GM19395 (cell line): ENCODE measurements around the gene MYO1C.

ENCODE experiments used
- ATAC-seq: cut with Tn5 transposase; IDR thresholded peaks from one replicate; pipeline ENCODE4 v1.9.1; 2021; ENCODE audit warnings: mild to moderate bottlenecking, moderate library complexity; ENCODE audit not compliant: unreplicated experiment

MYO1C gene

DNA sequence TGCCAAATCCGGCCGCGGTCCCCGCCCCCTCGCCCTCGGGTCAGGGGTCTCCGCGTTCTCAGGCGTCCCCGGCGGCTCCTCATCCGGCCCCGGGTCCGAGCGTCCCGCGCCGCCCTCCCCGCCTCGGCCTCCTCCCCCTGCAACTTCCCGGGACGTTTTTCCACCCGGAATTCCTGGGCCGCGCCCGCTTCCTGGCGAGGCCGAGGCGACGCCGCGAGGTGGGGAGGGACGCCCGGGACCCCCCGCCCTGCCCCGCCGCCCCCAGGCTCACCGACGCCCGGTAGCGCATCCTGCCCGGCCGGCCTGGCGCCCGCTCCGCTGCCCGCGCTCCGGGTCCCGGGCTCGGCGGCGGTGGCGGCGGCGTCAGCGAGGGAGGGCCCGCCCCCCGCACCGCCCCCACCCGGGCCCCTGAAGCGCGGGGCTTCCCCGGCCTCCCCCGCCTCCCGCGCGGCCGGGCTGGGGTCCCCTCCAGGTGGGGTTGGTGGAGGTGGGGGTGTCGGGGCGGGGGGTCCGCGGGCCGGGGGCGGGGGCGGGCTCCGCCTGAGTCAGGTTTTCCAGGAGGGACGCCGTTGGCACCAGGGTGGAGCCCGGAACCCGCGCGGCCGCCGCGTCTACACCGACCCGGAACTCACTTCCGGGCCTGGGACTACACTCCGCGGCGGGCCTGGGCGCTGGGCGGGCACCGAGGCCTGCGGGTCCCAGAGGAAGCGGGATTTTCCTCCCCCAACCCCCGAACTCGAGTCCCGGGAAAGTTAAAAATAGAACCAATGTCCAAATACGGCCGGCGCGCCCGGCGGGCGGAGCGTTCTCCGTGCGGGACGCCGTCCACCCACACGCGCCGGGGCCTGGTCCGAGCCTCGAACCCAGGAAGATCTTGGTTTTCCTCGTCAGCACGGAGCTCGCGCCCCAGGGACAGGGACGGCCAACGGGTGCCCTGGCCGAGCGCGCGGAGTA, 6.8 kb downstream of the MYO1C start:
- ATAC-seq, result peak; percentile 7

DNA sequence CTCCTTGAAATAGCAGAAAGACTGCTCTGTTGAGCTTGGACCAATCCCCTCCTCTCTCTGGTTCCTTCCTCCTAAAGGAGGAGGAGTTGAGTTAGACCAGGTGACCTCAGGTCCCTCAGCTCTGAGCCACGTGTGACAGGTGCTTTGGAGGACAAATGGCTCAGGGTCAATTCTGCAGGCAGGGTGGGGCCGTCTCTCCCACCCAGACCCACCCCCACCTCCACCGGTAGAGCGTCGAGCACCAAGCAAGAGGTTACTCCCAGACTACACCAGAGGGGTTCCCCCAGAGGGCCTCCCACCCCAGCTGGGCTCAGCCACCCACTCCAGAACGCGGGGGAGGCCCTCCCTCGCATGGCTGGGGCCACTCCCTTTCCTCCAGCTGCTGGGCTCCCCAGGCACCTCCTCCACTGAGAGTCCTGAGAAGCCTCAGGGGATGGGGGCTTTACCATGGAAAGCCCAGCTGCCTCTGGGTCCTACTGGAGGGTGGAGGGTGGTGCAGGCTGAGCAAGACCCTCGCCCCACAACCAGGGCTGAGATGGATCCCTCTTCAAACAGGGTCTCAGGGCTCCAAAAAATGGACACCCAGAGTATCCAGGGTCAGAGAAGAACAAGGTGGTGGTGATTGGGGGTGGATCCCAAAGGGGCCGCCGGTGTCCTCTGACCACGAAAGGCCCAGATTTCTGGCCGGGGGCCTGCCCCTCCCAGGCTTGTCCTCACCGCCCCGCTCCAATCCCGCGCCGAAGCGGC, 7.6 kb downstream of the MYO1C start:
- peak; percentile 47 for ATAC-seq

DNA sequence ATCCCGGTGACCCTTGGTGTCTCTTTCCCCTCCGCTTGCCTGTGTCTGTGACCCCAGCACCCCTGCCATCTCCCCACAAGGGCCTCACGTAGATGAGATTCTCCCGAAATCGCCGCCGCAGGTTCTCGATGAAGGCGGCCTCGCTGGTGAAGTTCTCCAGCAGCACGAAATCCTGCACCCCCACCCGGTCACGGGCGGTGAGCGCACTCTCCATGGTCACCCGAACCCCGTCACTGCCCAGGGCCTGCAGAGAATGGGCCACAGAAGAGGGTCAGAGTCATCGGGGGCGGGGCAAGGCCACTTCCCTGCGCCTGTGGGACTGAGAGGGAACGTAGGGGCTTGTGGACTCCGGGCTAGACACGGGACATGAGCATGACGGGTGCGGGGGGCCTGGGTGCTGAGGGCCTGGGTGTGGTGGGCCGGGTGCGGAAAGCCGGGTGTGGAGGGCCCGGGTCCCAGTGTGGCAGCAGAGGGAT, 8.4 kb downstream of the MYO1C start:
- no peak for ATAC-seq

DNA sequence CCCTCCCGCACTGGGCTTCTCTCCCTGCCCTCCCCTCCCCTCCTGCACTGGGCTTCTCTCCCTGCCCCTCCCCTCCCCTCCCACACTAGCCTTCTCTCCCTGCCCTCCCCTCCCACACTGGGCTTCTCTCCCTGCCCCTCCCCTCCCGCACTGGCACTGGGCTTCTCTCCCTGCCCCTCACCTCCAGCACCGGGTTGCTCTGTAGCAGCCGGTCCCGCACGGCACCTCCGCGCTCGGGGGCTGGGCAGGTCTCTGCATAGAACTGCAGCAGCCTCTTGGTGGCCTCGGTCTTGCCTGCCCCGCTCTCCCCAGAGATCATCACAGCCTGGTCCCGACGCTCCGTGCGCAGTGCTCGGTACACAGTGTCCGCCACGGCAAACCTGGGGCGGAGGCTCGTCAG, 9.8 kb downstream of the MYO1C start:
- no peak for ATAC-seq

DNA sequence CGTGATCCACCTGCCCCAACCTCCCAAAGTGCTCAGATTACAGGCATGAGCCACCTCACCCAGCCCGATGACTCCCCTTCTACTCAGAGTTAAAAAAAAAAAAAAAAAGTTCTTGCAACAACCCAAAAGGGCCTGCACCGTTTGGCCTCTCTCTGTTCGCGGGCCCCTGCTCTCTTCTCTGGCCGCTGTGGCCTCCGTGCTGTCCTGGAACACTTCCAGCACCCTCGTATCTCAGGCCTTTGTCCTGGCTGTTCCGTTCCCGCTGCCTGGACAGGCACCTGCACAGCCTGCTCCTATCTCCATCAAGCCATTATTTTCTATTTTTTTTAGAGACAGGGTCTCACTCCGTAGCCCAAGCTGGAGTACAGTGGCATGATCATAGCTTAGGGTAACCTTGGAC, 10.8 kb downstream of the MYO1C start:
- no peak for ATAC-seq

DNA sequence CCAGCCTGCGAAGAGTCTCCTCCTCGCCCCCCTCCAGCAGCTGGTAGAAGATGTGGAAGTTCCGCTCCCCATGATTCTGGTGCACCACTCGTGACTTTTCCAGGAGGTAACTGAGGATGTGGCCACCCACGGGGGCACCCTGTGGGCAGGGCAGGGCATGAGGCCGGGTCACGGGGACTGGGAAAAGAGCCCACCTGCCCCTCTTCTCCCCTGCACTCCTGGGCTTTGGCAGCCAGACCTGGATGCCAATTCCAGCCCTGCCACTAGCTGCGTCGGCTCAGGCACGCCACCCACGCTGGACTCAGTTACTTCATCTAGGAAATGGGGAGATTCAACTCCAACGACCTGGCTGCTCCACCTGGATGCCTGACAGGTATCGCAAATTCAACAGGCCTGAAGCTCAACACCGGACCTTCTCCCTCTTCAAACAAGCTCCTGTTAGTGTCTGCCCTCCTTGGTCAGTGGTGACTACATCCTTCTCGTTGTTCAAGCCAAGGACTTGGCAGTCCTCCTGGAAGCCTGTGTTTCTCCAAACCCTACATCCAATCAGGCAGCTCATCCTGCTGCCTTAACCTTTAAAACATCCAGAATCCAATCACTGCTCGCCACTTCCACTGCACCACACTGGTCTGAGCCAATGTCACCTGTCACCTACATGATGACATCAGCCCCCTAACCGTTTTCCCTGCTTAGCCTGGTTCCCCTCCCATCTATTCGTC, 11.6 kb downstream of the MYO1C start:
- no peak for ATAC-seq

DNA sequence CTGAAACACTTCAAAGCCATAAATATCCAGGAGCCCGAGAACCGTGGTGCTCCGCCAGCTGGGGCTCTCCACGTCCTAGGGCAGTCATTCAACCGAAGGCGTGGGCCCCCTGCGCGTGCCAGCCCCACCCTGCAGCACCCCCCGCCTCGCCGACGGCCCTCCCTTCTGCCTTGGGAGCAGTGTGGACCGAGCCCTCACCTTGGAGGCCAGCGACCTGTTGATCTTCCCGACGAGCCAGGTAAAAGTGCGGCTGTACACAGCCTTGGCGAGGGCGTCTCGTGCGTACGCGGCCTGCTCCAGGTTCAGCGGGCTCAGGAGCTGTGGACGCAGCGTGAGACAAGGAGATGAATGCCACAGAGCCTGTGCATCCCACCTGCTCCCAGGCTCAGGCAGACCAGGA, 14.1 kb downstream of the MYO1C start:
- no peak for ATAC-seq

DNA sequence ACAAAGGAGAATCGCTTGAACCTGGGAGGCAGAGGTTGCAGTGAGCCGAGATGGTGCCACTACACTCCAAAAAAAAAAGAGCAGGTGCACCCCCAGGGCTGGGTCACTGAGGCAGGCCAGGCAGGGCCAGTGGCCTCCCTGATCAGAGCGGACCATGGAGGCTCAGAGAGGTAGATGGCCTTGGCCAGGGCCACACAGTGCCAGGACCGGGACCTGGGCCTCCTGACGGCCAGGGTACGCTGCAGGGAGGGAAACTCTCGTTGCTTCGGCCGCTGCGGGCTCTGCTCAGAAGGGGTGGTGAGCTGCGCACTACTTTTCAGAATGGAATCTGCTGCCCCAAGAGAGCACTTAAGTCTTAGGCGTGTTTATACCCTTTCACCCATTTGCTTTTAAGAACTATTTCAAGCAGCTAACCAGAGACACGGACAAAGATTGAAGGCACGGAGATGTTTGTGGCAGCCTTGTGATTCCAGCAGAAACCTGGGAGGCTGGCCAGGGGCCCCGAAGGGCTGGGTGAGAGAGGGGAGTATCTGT, 17.1 kb downstream of the MYO1C start:
- ATAC-seq, result no peak

DNA sequence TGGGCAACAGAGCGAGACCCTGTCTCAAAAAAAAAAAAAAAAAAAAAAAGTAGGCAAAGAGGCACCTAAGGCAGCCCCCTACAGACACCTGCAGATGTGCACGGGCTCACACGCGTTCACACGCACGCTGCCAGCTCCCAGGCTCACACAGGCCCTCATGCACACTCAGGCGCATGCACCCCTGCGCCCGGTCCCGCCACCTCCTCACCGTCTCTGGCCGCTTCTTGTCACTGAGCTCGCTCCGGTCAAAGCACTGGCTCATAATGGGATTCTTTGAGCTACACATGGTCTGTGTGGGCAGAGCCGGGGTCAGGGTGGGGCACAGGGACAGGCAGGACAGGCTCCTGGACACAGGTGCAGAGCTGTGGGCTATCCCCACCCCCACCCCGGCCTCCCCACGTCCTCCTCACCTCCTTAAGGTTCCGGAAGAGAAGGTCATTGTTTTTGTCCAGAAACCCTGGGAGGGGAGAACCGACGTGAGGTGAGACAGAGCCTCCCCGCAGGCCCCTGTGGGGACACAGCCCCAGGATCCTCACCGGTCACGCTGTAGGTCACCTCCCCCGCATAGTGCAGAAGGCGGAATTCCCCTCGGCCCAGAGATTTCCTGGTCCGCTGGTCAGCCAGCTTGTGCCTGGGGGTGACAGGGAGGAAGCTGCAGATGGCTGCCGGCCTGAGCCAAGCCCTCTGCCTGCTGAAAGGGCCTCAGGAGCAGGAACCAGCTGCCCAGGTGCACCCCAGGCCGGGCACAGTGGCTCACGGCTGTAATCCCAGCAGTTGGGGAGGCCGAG, 17.9 kb downstream of the MYO1C start:
- peak; percentile 64 for ATAC-seq

DNA sequence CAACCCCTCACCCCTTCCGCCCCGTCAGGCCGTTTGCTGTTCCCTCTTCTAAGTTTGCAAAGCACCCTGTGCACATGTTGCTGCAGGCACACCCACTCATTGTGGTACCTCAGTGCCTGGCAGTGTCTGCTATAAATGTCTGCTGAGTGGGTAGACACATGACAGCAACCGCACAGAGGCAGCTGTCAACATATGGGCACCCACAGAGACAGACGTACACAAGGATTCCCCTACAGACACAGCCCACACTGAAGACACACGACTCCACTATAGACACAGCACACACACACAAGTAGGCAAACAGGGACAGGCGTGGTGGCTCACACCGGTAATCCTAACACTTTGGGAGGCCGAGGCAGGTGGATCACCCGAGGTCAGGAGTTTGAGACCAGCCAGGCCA, 18.6 kb downstream of the MYO1C start:
- no peak for ATAC-seq

DNA sequence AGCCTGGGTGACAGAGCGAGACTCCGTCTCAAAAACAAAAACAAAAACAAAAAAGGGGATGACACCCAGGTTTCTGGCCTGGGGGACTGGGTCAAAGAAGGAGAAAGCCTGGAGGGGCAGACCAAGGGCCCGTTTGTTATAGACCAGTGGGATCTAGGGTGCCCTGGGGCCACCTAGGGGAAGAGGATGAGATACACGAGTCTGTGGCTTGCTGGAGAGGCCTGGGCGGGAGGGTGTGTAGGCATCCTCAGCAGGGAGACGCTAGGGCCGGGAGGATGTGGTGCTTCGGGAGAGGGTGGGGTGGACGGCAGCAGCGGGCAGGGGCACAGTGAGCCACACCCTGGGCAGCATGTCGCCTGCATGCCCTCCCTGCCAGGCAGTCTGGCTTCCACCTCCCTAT, 19.3 kb downstream of the MYO1C start:
- ATAC-seq, result no peak

DNA sequence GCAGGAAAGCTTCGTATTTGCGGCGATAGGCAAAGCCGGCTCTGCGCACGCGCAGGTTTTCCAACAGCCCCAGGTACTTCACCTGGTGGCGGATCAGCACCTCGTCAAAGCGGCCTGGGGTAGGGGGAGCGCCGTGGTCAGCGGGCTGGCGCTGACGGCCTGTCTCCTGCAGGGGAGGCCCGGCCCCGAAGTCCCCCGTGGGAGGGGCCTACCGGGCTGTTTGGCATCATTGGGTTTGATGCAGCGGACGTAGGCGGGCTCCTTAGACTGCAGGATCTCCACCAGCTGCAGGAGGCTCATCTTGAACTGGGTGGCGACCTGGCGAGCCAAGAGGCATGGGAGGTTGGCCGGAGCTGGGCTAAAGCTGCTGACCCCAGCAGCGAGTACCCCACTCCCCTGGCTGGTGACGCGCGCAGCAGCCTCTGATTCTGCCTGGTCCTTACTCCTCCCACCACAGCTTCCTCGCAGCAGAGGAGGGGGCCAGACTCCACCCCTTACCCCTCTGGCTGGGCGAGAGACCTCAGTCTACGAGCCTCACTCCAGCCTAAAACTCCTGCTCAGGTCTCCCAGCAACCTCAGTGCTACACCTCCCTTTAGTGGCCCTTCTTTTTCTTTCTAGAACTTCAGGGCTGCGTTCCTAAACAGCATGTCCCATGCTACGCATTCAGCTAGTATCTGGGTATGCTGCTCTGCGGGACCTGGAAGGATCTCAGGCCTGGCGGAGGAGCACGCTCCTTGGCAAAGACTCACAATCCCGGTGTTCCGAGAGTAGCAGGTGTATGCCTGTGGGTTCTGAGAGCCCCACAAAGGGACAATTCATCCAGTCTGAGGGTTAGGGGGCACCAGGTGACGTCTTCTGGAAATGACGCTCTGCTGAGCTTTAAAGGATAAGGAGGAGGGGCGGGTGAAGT, 20.3 kb downstream of the MYO1C start:
- no peak for ATAC-seq

DNA sequence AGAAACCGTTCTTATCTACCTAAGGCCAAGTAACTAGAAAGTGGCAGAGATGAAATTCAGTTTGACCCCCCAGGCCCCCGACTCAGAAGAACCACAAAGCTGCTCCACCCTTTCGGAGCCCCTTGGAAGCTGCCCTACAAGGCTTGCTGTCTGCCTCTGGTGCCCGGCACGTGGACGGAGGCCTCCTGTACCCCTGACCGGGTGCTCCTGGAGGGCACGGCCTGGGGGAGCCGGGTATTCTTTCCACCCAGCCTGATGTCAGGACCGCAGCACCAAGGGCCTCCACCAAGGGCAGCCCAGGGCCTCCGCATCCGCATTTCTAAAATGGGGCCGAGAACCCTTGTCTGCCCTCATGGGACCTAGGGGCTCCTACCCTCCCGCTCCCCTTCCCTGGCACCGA, 21.0 kb downstream of the MYO1C start:
- no peak for ATAC-seq

DNA sequence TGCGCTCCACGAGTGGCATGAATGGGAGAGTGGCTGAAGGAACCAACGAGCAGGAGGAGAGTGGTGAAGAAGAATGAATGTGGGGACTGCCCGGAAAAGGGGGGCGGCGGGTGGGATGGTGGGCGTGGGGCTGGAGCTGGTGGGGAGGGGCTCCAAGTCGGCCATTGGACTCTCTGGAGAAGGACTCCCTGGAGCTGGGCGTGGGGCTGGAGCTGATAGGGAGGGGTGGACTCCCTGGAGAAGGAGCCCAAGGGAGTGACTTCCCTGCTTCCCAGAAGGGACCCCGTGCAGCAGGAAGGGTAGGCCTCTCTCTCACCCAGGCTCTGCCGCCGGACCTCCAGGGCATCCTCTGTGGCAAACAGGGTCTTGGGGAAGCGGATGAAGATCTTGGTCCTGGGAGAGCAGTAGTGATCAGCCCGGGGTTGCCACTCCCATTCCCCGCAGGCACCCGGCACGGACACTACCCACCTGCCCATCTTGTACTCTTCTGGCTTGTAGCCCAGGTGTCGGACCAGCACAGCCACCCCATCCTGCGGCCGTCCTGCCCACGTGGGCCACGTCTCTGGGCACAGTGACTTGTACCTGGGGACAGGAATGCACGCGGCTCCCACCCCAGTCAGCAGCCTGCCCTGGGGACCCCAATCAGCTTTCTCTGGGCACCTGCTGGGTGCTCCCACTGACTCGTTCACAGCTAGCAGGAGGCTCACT, 21.6 kb downstream of the MYO1C start:
- ATAC-seq, result no peak

DNA sequence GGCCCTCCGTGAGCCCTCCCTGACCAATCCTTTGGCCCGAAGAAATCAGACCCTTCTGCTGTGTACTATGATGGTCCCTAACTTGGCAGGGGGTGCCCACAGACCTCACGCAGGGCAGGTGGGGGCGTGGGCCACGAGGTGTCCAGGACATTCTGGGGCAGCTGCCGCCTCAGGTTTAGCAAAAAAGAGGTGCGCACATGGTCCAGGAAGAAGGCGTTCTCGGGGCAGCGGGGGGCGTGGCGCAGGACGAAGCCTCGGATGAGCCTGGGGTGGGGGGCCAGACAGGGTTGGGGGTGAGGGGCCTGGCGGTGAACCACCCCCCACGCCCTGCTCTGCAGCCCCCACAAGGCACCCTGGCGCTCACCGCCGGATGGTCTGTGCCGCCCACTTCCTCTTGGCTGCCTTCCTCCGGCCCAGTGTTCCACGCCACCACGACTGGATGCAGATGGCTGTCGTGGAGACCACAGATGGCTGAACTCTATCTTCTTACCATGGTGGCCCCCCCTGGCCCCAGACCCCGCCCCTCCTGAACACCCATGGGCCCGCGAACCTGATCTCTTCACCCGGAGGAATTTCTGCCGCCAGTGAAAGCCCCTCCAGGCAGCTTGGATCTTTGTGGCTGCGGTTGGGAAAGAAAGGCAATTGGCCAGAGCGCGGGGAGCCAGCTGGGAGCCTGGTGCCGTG, 22.3 kb downstream of the MYO1C start:
- no peak for ATAC-seq

DNA sequence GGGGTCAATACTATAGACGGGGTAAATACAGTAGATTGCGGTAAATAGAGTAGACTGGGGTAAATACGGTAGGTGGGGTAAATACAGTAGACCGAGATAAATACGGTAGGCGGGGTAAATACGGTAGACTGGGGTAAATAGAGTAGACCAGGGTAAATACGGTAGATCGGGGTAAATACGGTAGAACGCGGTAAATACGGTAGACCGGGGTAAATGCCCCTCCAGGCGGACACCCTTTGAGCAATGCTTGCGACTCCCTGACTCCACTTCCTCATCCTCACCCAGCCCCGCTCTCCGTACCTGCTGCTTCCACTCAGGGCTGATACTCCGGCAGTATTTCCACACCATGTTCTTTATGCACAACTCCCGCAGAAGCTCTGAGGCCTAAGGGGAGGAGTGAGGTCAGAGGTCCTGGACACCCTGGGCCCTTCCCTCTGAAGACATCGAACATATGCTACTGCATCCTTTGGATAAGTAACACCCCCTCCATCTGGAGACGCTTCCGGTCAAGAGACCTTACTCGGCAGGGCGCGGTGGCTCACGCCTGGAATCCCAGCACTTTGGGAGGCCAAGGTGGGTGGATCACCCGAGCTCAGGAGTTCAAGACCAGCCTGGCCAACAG, 23.1 kb downstream of the MYO1C start:
- no peak for ATAC-seq

DNA sequence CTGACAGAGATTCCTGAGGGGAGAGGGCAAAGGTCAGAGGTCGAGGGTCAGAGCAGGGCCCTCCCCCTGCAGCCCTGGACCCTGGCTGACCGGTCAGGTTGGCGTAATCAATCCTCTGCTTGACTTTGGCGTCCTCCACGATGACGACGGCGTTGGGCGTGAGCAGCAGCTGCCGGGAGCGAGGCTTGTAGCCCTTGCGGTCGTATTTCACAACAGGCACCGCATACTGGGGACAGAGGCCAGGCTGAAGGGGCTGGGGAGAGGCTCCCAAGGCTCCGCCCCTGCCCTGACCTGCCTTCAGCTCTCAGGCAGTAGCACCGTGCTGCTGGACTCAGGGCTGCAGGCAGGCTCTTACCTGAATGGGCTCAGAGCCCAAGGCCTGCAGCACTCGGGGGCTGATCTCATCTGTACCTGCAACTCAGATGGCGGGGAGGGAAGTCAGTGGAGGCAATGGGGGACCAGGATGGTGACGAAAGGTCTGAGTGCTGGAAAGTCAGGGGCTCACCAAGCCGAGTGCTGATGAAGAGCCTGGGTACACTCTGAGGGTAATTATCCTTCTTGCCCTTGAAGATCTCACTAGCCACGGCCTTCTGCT, 24.5 kb downstream of the MYO1C start:
- no peak for ATAC-seq
